NCI-H128 (cell line): ENCODE results near the gene FGL2.
"Not testable (repeated sequence)": the region's sequence is repeated elsewhere in the genome, so short reads cannot be mapped to it uniquely, and the experiment has no call there.

Source experiments
- DNase-seq: peaks from one replicate; lab custom pipeline; 2025; ENCODE audit not compliant: unreplicated experiment; lab: John Stamatoyannopoulos, UW

FGL2 gene, protein sequence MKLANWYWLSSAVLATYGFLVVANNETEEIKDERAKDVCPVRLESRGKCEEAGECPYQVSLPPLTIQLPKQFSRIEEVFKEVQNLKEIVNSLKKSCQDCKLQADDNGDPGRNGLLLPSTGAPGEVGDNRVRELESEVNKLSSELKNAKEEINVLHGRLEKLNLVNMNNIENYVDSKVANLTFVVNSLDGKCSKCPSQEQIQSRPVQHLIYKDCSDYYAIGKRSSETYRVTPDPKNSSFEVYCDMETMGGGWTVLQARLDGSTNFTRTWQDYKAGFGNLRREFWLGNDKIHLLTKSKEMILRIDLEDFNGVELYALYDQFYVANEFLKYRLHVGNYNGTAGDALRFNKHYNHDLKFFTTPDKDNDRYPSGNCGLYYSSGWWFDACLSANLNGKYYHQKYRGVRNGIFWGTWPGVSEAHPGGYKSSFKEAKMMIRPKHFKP

GRCh38 chr7:77199013-77199966, at the start of gene FGL2:
TSS of gene FGL2 (minus strand) at chr7:77199819. CDS start at chr7:77199793, 26 bp downstream.
- DNase-seq: peak; percentile 11

GRCh38 chr7:77248154-77248553, 48.5 kb upstream of the FGL2 start:
- no peak for DNase-seq

DNA sequence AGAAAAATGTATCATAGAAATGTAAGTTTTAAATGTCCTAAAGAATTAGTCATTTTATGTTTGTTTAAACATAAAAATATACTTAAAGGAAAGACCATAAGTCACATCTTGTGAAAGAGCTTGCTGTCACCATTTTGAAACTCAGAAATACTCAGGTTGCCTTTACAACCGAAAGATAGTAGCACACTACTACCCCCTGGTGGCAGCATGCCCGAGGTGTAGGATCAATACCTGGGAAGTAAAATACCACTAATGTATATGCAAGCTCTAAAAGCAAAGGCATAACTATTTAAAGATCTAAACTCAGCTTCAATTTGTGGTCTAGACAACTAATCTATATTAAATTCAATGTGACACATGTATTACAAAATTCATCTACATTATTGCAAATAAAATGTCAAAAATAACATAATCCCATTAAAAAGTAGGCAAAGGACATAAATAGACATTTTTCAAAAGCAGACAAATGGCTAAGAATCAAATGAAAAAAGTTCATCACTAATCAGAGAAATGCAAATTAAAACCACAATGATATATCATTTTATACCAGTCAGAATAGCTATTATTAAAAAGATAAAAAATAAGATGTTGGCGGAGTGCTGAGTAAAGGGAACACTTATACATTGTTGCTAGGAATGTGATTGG, 47.7 kb upstream of the FGL2 start:
- DNase-seq: peak; percentile 52

- no peak for DNase-seq
Measured at GRCh38 chr7:77246026-77246640, 46.5 kb upstream of the FGL2 start.

GRCh38 chr7:77245015-77245755, 45.6 kb upstream of the FGL2 start:
- no peak for DNase-seq

GRCh38 chr7:77244222-77244934, 44.8 kb upstream of the FGL2 start:
- DNase-seq: no peak

DNA sequence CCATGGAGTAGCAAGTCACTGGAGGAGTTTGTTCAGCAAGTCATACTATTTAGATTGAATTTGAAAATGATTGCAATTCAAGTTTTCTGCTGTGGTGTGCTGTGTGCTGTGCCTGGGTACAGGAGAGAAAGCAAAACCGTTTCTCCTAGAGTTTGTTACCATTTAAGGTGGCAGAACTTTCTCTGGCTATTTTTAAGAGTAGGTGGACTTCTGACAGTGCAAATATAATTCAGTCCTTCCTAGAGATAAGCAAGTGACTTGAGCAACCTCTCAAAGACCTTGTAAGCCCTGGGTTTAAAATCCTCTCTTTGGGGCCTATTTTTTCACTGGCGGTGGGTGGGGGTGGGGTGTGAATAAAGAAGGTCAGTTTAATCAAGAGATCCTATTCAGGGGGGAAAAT, 42.9 kb upstream of the FGL2 start:
- no peak for DNase-seq

DNA sequence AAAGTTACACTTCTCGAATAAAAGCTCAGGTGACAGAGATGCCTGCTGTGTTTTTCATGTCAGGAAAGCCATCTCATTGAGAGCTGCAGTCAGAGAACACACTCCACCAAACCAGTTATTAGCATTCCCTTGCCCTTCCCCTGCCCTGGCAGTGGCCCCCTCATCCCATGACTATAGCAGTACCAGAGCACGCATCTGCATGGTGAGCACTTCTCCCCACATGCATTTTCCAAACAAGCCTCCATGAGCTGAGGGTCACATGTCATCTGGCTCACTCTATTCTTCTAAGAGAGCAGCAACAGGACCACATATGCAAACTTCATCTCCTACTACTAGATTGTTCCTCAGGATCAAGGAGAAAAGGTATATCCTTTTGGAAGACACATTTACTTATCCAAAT, 42.4 kb upstream of the FGL2 start:
- DNase-seq: no peak

- no peak for DNase-seq
Measured at GRCh38 chr7:77239471-77239870, 39.9 kb upstream of the FGL2 start.

DNA sequence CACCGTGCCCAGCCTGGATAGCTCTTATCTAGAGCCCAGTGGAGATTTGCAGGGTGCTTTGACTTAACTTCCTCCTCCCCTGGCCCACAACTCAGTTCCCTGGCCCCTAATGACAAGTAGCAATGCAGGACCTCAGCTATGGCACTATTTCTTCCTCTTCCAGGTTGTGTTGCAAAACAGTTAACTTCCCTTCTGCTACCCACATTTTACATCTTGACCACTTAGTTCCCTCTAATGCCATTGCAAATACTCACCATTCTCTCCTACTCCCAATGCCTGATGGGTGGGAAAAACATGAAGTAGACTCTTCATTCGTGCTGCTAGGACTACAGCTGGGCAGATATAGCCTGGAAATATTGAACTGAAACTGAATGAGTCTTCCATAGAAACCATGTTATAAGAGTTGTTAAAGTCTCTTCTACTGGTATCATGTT, 39.1 kb upstream of the FGL2 start:
- no peak for DNase-seq

DNA sequence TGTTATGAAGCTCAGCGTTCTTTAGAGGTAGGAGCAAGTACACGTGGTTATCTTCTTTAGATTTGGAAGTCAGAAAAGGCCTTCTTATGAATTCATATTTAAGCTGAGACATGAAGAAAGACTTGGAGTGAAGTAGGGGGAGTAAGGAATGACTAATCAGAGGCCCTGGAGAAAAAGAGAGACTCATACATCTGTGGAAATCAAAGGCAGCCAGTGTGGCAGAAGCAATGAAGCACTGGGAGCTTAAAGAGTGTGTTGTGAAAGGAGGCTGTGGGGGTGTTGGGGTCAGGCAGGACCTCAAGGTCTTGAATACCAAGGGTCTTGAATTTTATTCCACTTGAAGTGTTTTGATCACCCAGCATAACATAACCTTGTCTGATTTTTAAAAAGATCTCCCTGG, 35.7 kb upstream of the FGL2 start:
- DNase-seq: no peak

- no peak for DNase-seq
Measured at GRCh38 chr7:77232467-77232866, 32.8 kb upstream of the FGL2 start.

- not testable (repeated sequence) for DNase-seq
Measured at GRCh38 chr7:77228795-77229194, 29.2 kb upstream of the FGL2 start.

GRCh38 chr7:77226357-77226839, 26.8 kb upstream of the FGL2 start:
- no peak for DNase-seq

- DNase-seq: no peak
Measured at GRCh38 chr7:77223261-77223660, 23.6 kb upstream of the FGL2 start.

DNA sequence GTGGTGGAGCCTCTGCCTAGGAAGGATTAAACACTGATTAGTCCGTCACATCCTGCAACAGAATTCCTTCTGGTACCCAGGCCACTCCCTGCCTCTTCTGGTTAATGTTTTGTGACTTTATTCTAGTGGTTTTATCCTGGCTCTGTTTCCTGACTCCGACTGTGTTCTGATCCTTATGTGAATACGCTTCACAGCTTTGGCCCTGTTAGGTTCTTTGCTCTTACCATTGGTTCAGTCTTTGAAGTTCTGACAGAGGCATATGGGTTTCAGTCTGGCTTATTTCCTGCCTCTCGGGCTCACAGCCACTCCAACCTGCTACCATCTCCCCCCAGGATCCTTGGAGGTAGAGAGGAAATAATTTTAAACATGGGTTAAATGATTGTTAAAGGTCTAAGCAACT, 23.2 kb upstream of the FGL2 start:
- no peak for DNase-seq

DNA sequence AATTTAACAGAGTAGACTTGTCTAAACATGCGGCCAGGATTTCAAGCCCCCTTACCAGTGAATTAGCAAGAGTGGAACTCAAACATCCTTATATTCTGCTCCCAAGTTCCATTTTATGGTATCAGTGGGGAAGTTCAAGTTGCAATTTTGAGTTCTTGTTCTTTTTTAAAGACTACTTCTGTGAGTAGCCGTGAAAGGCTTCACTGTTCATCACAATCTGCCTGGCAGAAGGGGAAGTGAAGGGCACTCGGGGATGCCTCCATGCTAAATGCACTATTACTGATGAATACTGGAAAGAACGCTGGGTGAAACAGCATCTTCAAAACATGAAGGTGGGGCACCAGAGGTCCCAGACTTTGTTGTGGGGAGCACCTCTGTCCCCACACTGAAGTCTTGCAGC, 22.4 kb upstream of the FGL2 start:
- DNase-seq: no peak

DNA sequence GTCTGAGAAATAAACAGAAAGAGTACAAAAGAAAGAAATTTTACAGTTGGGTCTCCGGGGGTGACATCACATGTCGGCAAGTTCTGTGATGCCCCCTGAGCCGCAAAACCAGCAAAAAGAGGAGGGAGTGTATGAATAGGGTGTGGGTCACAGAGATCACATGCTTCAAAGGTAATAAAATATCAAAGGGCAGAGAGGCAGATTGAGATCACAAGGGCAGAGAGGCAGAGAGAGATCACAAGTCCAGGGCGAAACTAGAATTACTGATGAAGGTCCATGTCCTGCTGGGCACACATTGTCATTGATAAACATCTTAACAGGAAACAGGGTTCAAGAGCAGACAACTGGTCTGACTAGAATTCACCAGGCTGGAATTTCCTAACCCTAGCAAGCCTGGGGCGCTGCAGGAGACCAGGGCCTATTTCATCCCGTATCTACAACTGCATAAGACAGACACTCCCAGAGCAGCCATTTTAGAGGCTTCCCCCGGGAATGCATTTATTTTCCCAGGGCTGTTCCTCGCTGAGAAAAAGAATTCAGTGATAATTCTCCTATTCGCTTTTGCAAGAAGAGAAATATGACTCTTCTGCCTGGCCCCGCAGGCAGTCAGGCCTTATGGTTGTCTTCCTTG, 20.2 kb upstream of the FGL2 start:
- DNase-seq: not testable (repeated sequence)
